Measurements from ENCODE around the gene ENOX1.

ENOX1 gene

GRCh38 chr13:43792076-43792881, 5.5 kb upstream of the ENOX1 start:
- TF ChIP-seq TAF1 (IDR thresholded peaks at IDR 0.05; ENCODE audit: borderline replicate concordance, insufficient read depth, low read length) (no peak), POLR2AphosphoS5 (IDR thresholded peaks at IDR 0.05; ENCODE audit: low read depth, low read length) (no peak), FOXP2 (optimal IDR thresholded peaks at IDR 0.05; ENCODE audit: borderline replicate concordance, extremely low read depth, extremely low read length, insufficient read depth) (no peak), SIN3A (IDR thresholded peaks at IDR 0.05; ENCODE audit: borderline replicate concordance, insufficient read depth, low read length) (no peak)
- TF ChIP-seq, protein P1, sequence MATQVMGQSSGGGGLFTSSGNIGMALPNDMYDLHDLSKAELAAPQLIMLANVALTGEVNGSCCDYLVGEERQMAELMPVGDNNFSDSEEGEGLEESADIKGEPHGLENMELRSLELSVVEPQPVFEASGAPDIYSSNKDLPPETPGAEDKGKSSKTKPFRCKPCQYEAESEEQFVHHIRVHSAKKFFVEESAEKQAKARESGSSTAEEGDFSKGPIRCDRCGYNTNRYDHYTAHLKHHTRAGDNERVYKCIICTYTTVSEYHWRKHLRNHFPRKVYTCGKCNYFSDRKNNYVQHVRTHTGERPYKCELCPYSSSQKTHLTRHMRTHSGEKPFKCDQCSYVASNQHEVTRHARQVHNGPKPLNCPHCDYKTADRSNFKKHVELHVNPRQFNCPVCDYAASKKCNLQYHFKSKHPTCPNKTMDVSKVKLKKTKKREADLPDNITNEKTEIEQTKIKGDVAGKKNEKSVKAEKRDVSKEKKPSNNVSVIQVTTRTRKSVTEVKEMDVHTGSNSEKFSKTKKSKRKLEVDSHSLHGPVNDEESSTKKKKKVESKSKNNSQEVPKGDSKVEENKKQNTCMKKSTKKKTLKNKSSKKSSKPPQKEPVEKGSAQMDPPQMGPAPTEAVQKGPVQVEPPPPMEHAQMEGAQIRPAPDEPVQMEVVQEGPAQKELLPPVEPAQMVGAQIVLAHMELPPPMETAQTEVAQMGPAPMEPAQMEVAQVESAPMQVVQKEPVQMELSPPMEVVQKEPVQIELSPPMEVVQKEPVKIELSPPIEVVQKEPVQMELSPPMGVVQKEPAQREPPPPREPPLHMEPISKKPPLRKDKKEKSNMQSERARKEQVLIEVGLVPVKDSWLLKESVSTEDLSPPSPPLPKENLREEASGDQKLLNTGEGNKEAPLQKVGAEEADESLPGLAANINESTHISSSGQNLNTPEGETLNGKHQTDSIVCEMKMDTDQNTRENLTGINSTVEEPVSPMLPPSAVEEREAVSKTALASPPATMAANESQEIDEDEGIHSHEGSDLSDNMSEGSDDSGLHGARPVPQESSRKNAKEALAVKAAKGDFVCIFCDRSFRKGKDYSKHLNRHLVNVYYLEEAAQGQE (IDR thresholded peaks at IDR 0.05; ENCODE audit: insufficient read depth in 1 of 2, low read depth in 2 of 2, low read length in 2 of 2): no peak

- no peak for TF ChIP-seq TAF1 (IDR thresholded peaks at IDR 0.05; ENCODE audit: borderline replicate concordance, insufficient read depth, low read length)
- TF ChIP-seq SIN3A (IDR thresholded peaks at IDR 0.05; ENCODE audit: borderline replicate concordance, insufficient read depth, low read length): no peak
- no peak for TF ChIP-seq POLR2AphosphoS5 (IDR thresholded peaks at IDR 0.05; ENCODE audit: low read depth, low read length)
- no peak for TF ChIP-seq FOXP2 (optimal IDR thresholded peaks at IDR 0.05; ENCODE audit: borderline replicate concordance, extremely low read depth, extremely low read length, insufficient read depth)
- TF ChIP-seq, protein P1 (IDR thresholded peaks at IDR 0.05; ENCODE audit: insufficient read depth in 1 of 2, low read depth in 2 of 2, low read length in 2 of 2): no peak
Measured at GRCh38 chr13:43787997-43788396, 1.2 kb upstream of the ENOX1 start.

- TF ChIP-seq SIN3A (IDR thresholded peaks at IDR 0.05; ENCODE audit: borderline replicate concordance, insufficient read depth, low read length) (no peak), FOXP2 (optimal IDR thresholded peaks at IDR 0.05; ENCODE audit: borderline replicate concordance, extremely low read depth, extremely low read length, insufficient read depth) (no peak), POLR2AphosphoS5 (IDR thresholded peaks at IDR 0.05; ENCODE audit: low read depth, low read length) (no peak), TAF1 (IDR thresholded peaks at IDR 0.05; ENCODE audit: borderline replicate concordance, insufficient read depth, low read length) (no peak)
- TF ChIP-seq, protein P1 (IDR thresholded peaks at IDR 0.05; ENCODE audit: insufficient read depth in 1 of 2, low read depth in 2 of 2, low read length in 2 of 2): no peak
Measured at GRCh38 chr13:43787518-43787891, 733 bp upstream of the ENOX1 start.

- TF ChIP-seq FOXP2 (optimal IDR thresholded peaks at IDR 0.05; ENCODE audit: borderline replicate concordance, extremely low read depth, extremely low read length, insufficient read depth): no peak
- TF ChIP-seq, protein P1 (IDR thresholded peaks at IDR 0.05; ENCODE audit: insufficient read depth in 1 of 2, low read depth in 2 of 2, low read length in 2 of 2): no peak
- TF ChIP-seq POLR2AphosphoS5 (IDR thresholded peaks at IDR 0.05; ENCODE audit: low read depth, low read length): no peak
- no peak for TF ChIP-seq SIN3A (IDR thresholded peaks at IDR 0.05; ENCODE audit: borderline replicate concordance, insufficient read depth, low read length)
- no peak for TF ChIP-seq TAF1 (IDR thresholded peaks at IDR 0.05; ENCODE audit: borderline replicate concordance, insufficient read depth, low read length)
Measured at GRCh38 chr13:43786472-43786765, 353 bp downstream of the ENOX1 start.

Measured in PFSK-1 (cell line).